GM12872 (cell line): ENCODE results near the gene TMEM184B.

ENCODE experiments used
- CTCF ChIP-seq: IDR thresholded peaks from 3 replicates; pipeline ENCODE4 v1.5.1; 2011; ENCODE audit warnings: low read depth, mild to moderate bottlenecking, low read length, moderate library complexity; ENCODE audit not compliant: insufficient read depth

The TMEM184B gene

GRCh38 chr22:38250643-38251340, 22.0 kb downstream of the TMEM184B start:
- no peak for TF ChIP-seq CTCF

GRCh38 chr22:38249803-38250642, 22.8 kb downstream of the TMEM184B start:
- no peak for TF ChIP-seq CTCF

- TF ChIP-seq CTCF = no peak
These were observed 23.5 kb downstream of the TMEM184B start for GRCh38 chr22:38249301-38249700.

- TF ChIP-seq CTCF = no peak
These were observed 24.5 kb downstream of the TMEM184B start for GRCh38 chr22:38248280-38248679.

- TF ChIP-seq CTCF = no peak
These were observed 25.1 kb downstream of the TMEM184B start for GRCh38 chr22:38247713-38248112.

GRCh38 chr22:38246692-38247091, 26.1 kb downstream of the TMEM184B start:
- TF ChIP-seq CTCF = no peak

GRCh38 chr22:38246046-38246658, 26.7 kb downstream of the TMEM184B start:
- no peak for TF ChIP-seq CTCF
